Amniotic epithelial cell (primary cell): ENCODE measurements around the gene FAM72A.
"Not testable (repeated sequence)": the region's sequence is repeated elsewhere in the genome, so short reads cannot be mapped to it uniquely, and the experiment has no call there.

Experiments used
- DNase-seq: peaks from one replicate; pipeline ENCODE4 v3.0.0-alpha.2; 2010; ENCODE audit warnings: low read depth

FAM72A gene

GRCh38 chr1:206202789-206203363, at the start of gene FAM72A:
FAM72A (minus strand) TSS chr1:206202839; CDS start chr1:206202025, 814 bp downstream.
- DNase-seq, result peak; percentile 100

- not testable (repeated sequence) for DNase-seq
These were observed 48.5 kb upstream of the FAM72A start for GRCh38 chr1:206250953-206251681.

DNA sequence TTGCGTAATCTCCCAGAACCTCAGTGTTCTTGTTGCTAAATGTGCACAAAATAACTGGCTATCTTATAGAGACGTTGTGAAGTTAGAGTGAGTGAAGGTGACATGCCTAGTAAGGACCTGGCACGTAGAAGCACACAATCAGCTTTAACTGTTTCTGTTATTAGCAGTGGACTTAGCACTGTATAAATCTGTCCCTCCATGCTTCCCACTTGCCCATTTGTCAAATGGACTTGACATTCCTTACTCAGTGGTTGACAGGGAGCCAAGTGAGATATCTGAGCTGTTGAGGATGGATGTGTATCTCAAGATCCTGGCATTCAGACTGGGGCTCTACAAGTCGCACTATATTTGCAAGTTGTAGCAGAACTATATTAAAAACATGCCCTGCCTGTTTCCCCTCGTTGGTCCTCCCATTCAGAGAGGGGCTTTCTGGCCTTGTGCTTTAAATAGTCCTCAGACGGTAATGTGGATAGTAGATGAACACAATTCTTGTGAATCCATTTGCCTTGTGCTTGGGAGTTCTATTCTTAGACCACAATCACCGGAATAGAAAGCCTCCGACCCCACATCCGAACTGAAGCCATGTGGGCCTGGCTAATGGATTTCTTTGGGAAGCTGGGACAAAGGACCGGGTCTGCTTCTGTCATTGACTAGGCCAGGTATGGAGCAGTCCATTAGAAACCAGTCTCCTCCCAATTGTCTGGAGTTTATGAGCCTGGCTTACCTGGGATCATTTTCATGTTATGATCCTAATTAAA, 43.7 kb upstream of the FAM72A start:
- not testable (repeated sequence) for DNase-seq

DNA sequence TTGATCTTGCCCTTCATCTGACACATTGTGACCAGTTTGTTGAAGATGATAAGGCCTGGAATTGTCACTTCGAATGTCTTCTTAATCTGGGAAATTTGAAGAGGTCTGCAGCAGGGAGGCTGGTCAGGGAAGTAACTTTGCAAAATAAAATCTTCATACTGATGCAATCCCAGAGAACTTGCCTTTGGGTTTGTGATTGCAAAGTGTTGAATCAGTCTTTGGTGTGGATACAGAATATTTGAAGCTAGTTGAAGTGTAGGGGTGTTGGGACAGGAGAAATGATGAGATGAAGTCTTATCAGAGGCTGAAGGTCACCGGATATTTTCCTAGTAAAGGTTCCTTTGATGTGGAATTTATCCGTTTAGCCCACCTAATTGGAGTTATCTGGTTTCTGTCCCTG, 42.8 kb upstream of the FAM72A start:
- DNase-seq, result not testable (repeated sequence)

DNA sequence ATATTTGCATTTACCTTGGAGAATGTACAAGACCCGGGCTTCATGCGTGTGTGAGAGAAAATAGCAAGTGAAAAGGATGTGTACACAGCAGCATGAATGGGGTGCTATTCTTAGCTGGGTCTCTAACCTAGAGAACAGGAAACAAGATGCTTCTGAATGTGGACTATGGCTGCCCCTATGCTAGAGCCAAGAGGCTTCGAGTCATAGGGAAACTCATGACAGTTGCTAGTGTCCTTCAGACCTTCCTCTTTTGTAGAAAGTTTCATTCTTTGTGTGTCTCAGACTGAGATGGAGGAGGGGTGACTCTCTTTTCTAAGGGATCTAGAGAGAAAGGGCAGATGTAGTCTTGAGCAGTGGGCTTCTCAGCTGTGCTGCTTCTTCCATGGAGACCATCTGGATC, 40.7 kb upstream of the FAM72A start:
- DNase-seq, result not testable (repeated sequence)

GRCh38 chr1:206240288-206240687, 37.6 kb upstream of the FAM72A start:
- DNase-seq, result not testable (repeated sequence)

- DNase-seq, result not testable (repeated sequence)
These were observed 32.6 kb upstream of the FAM72A start for GRCh38 chr1:206235190-206235589.

DNA sequence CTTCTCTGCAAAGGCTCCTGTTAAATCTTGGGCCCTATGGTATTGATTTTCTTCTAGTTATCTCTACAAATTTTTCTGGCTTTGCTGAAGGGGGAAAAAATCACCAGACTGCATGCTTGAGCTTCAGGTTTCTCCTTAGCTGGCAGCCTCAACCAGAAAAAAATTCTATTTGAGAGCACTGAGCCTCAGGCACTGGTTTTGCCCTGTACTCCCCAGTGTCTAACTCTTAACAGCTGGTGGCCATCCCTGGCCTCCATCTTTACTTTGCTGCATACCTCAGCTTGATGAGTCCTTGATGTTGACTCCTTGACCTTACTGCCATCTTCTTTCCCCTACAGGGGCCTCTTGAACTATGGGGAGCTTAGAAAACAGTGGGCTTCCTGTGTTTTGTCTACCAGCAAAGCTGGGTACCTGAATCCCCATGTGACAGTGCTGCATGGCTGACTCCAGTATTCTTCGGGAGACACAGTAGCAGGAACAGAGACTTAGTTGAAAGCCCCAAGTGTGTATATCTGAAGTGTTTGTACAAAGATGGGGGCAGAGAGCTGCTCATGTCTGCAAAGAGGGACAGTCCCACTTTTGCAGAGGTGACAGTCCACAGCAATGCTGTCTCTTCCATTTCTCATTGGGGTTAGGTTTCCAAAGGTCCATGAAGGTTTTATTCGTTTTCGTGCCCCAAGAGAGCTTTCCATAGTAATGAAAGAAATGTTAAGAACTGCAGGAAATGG, 31.7 kb upstream of the FAM72A start:
- not testable (repeated sequence) for DNase-seq

DNA sequence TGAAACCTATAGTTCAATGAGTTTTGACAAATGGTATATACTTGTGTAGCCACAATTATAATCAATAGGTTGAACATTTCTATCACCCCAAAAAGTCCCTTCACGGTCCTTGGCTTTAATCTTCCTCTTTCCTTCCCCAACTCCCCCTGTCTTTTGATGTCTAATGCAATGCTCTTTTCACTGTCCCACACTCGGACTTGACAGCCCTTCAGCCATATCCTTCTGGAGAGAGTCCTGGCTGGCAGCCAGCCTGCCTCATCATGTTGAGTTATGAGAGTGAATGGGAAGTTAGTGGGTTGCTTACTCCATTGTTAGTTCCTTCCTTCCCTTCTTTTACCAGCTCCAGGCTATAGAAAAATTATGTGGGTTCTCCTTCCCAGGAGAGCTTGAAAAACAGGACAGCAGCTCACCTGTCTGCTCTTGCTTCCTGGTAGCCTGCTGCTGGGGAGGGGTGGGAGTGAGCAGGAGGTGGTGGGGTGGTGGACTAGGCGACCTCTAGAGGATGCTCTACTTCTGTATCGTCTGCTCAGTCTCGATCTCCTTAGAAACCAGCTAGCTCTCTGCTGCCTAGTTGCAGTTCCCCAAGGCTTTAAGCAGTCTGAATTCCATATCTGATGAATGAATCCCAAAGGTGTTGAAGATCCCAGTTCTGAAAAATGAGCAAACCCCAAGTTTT, 30.5 kb upstream of the FAM72A start:
- DNase-seq, result not testable (repeated sequence)

- peak; percentile 63 for DNase-seq
These were observed 29.4 kb upstream of the FAM72A start for GRCh38 chr1:206231989-206232388.

GRCh38 chr1:206229286-206229685, 26.6 kb upstream of the FAM72A start:
- not testable (repeated sequence) for DNase-seq

GRCh38 chr1:206226886-206227285, 24.2 kb upstream of the FAM72A start:
- DNase-seq, result not testable (repeated sequence)

- DNase-seq, result not testable (repeated sequence)
These were observed 22.7 kb upstream of the FAM72A start for GRCh38 chr1:206225386-206225785.

DNA sequence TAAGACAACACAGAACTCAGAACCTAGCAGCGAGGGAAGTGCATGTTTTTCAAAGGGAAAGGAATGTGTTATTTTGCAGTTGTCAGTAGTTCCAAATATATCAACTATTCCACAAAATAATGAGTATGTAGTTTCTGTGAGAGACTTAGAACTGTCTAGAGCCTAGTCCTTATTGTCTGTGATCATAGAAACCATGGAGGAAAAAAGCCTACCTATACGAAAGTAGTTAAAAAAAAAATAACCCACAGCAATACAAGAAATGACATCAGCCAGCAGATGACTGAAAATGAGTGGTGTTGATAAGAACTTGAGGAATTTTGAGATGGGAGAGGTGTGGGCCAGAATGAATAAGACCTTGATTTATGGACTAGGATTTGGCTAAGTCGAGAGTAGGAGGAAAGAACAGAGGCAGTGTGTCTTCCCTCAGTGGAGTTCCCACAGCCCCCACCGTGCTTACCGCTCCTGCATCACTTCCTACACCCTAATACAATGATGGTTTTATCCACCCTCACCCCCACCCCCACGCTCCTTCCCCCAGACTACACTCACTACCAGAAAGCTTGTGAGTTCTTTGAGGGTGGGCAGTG, 21.6 kb upstream of the FAM72A start:
- peak; percentile 4 for DNase-seq

- not testable (repeated sequence) for DNase-seq
These were observed 18.9 kb upstream of the FAM72A start for GRCh38 chr1:206221585-206221984.

GRCh38 chr1:206220332-206221000, 17.8 kb upstream of the FAM72A start:
- peak; percentile 24 for DNase-seq

- DNase-seq, result not testable (repeated sequence)
These were observed 17.1 kb upstream of the FAM72A start for GRCh38 chr1:206219514-206220331.

DNA sequence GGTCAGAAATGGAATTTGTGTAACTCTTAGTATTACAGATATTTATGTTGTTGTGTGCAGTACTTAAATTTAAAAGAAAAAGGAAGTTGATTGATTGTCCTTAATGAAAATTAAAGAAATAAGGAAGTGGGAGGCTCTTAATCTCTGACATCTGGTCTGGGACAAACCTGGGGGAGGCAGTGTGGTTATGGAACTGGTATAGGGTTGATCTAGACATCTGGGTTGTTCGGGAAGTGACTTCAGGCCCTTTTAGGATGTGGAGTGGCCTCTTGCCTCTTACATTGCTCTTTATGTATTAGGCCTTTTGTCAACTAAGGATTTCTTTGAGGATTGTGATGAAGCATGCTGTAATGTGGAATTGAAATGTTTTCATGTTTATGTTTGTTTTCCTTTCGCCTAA, 16.1 kb upstream of the FAM72A start:
- not testable (repeated sequence) for DNase-seq

GRCh38 chr1:206218285-206218684, 15.6 kb upstream of the FAM72A start:
- not testable (repeated sequence) for DNase-seq
